ENCODE results near the gene CAVIN1. TPM values are rescaled to one million over a fixed set of nuclear protein-coding genes. Genes with fewer than 3 reads are reported as not detected.

Gene CAVIN1
- polyA plus RNA-seq, 3 donors, result 0.01 TPM; not detected in 2

- Histone ChIP-seq H2AFZ (ENCODE audit: insufficient read depth, low read depth, low read length, poor library complexity, severe bottlenecking) (no peak overlapping the region), H3K27me3 (ENCODE audit: control insufficient read depth in 2 of 2, insufficient read depth in 2 of 2, low read length in 2 of 2) (no peaks in the 10 kb centered on the region), H3K9ac (ENCODE audit: insufficient read depth, low read length, poor library complexity, severe bottlenecking) (no peak overlapping the region), H3K4me2 (replicated peaks; ENCODE audit: extremely low read depth, low read length, poor library complexity, severe bottlenecking) (no peak overlapping the region), H4K20me1 (ENCODE audit: insufficient read depth, low read length) (no peaks in the 10 kb centered on the region), H3K79me2 (ENCODE audit: insufficient read depth, low read length) (no peaks in the 10 kb centered on the region), H3K4me3 (replicated peaks in 1 of 3; ENCODE audit: low read depth in 2 of 3, low read length in 3 of 3) (no peak overlapping the region), H3K36me3 (replicated peaks in 1 of 2; ENCODE audit: control insufficient read depth in 1 of 2, insufficient read depth in 2 of 2, low read length in 2 of 2) (no peaks in the 10 kb centered on the region), H3K27ac (ENCODE audit: low read depth in 1 of 2, low read length in 2 of 2) (no peak overlapping the region), H3K9me3 (replicated peaks in 1 of 2; ENCODE audit: control insufficient read depth in 1 of 2, insufficient read depth in 1 of 2, low read length in 2 of 2) (no peaks in the 10 kb centered on the region), H3K4me1 (ENCODE audit: control insufficient read depth in 1 of 2, insufficient read depth in 2 of 2, low read length in 2 of 2) (peaks cover 22 to 25% of the 10 kb centered on the region in 2 donors)
- Mint-ChIP-seq H3K27me3 (ENCODE audit: low read depth in 3 of 3) (peaks cover 4 to 18% (median 7%) of the 10 kb centered on the region in 3 donors), H3K27ac (no peak overlapping the region), H3K36me3 (no peaks in the 10 kb centered on the region), H3K4me1 (peaks cover 23% of the 10 kb centered on the region), H3K4me3 (no peak overlapping the region), H3K9me3 (peaks cover 0 to 3% (median 0%) of the 10 kb centered on the region in 7 donors)
- TF ChIP-seq CTCF (IDR thresholded peaks at IDR 0.05), result no peak
- DNase-seq, result no peak
- intact Hi-C loops (cut with micrococcal nuclease), result no loop called here
- 100% methylated on average over 3 of the region's 5 CpGs for WGBS (ENCODE audit: insufficient coverage)
Measured at GRCh38 chr17:42410319-42410685, 12.8 kb downstream of the CAVIN1 start.

- H3K4me2 ChIP-seq (replicated peaks; ENCODE audit: extremely low read depth, low read length, poor library complexity, severe bottlenecking), result no peak overlapping the region
- no peak overlapping the region for H3K9ac ChIP-seq (ENCODE audit: insufficient read depth, low read length, poor library complexity, severe bottlenecking)
- H3K9me3 ChIP-seq (replicated peaks in 1 of 2; ENCODE audit: control insufficient read depth in 1 of 2, insufficient read depth in 1 of 2, low read length in 2 of 2), result no peaks in the 10 kb centered on the region
Measured at GRCh38 chr17:42409523-42410318, 13.3 kb downstream of the CAVIN1 start.

More at GRCh38 chr17:42409523-42410318, 13.3 kb downstream of the CAVIN1 start:
- TF ChIP-seq CTCF (IDR thresholded peaks at IDR 0.05), result no peak
- Histone ChIP-seq H3K79me2 (ENCODE audit: insufficient read depth, low read length) (no peaks in the 10 kb centered on the region), H4K20me1 (ENCODE audit: insufficient read depth, low read length) (no peaks in the 10 kb centered on the region), H3K4me3 (replicated peaks in 1 of 3; ENCODE audit: low read depth in 2 of 3, low read length in 3 of 3) (no peak overlapping the region), H3K36me3 (replicated peaks in 1 of 2; ENCODE audit: control insufficient read depth in 1 of 2, insufficient read depth in 2 of 2, low read length in 2 of 2) (no peaks in the 10 kb centered on the region), H3K27me3 (ENCODE audit: control insufficient read depth in 2 of 2, insufficient read depth in 2 of 2, low read length in 2 of 2) (no peaks in the 10 kb centered on the region), H3K27ac (ENCODE audit: low read depth in 1 of 2, low read length in 2 of 2) (no peak overlapping the region), H3K4me1 (ENCODE audit: control insufficient read depth in 1 of 2, insufficient read depth in 2 of 2, low read length in 2 of 2) (peaks cover 17 to 19% of the 10 kb centered on the region in 2 donors), H2AFZ (ENCODE audit: insufficient read depth, low read depth, low read length, poor library complexity, severe bottlenecking) (no peak overlapping the region)
- peak in 1 of 3 donors; percentile 24 for DNase-seq
- Mint-ChIP-seq H3K4me1 (peaks cover 18% of the 10 kb centered on the region), H3K4me3 (no peak overlapping the region), H3K27me3 (ENCODE audit: low read depth in 3 of 3) (peaks cover 4 to 16% (median 5%) of the 10 kb centered on the region in 3 donors), H3K9me3 (peaks cover 0 to 2% (median 0%) of the 10 kb centered on the region in 7 donors), H3K36me3 (no peaks in the 10 kb centered on the region), H3K27ac (peak overlapping the region in 1 of 7 donors; percentile 59)
- WGBS (ENCODE audit: insufficient coverage), result 66% methylated on average over 2 of the region's 5 CpGs
- intact Hi-C loops (cut with micrococcal nuclease), result no loop called here
